ENCODE measurements around the gene SAA2. TPM values are rescaled to one million over a fixed set of nuclear protein-coding genes. Genes with fewer than 3 reads are reported as not detected.

SAA2 gene
- total and polyA plus RNA-seq, 2 experiments from 2014 or later = 27.4 to 111 TPM

- no peaks in the 10 kb centered on the region for H3K79me2 ChIP-seq
- no peak overlapping the region for H2AFZ ChIP-seq
- no peaks in the 10 kb centered on the region for H3K36me3 ChIP-seq (replicated peaks; ENCODE audit: insufficient read depth, low read depth)
- no peaks in the 10 kb centered on the region for H3K9me2 ChIP-seq (replicated peaks; ENCODE audit: insufficient read depth)
- H3K9me3 ChIP-seq (ENCODE audit: low read depth) = no peaks in the 10 kb centered on the region
- no peaks in the 10 kb centered on the region for H4K20me1 ChIP-seq (ENCODE audit: insufficient read depth, poor library complexity, severe bottlenecking)
- H3K4me1 ChIP-seq (ENCODE audit: insufficient read depth) = no peaks in the 10 kb centered on the region
- DNase-seq (ENCODE audit: low spot score) = no peak
- no peak for TF ChIP-seq EZH2 (IDR thresholded peaks at IDR 0.05; ENCODE audit: borderline replicate concordance)
- TF ChIP-seq EZH2phosphoT487 (IDR thresholded peaks at IDR 0.05; ENCODE audit: low read depth, severe bottlenecking, unreplicated experiment) = no peak
- TF ChIP-seq CTCF (IDR thresholded peaks at IDR 0.05; ENCODE audit: poor library complexity) = no peak
- 94% methylated on average over 14 of the region's 14 CpGs for WGBS (ENCODE audit: low lambda C conversion rate, missing lambda C conversion rate)
- no peak overlapping the region for H3K4me3 ChIP-seq
- no peak overlapping the region for H3K4me2 ChIP-seq
- H3K27ac ChIP-seq = peak overlapping the region; percentile 53
- no peaks in the 10 kb centered on the region for H3K27me3 ChIP-seq
These were observed 13.3 kb upstream of the SAA2 start for GRCh38 chr11:18261721-18262120.

- Histone ChIP-seq H2AFZ (no peak overlapping the region), H3K36me3 (replicated peaks; ENCODE audit: insufficient read depth, low read depth) (no peaks in the 10 kb centered on the region), H3K79me2 (no peaks in the 10 kb centered on the region), H3K4me1 (ENCODE audit: insufficient read depth) (no peaks in the 10 kb centered on the region), H3K9me3 (ENCODE audit: low read depth) (no peaks in the 10 kb centered on the region), H3K9me2 (replicated peaks; ENCODE audit: insufficient read depth) (no peaks in the 10 kb centered on the region), H4K20me1 (ENCODE audit: insufficient read depth, poor library complexity, severe bottlenecking) (no peaks in the 10 kb centered on the region), H3K4me3 (no peak overlapping the region), H3K4me2 (no peak overlapping the region), H3K27ac (no peak overlapping the region), H3K27me3 (no peaks in the 10 kb centered on the region)
- TF ChIP-seq CTCF (IDR thresholded peaks at IDR 0.05; ENCODE audit: poor library complexity) (no peak), EZH2phosphoT487 (IDR thresholded peaks at IDR 0.05; ENCODE audit: low read depth, severe bottlenecking, unreplicated experiment) (no peak), EZH2 (IDR thresholded peaks at IDR 0.05; ENCODE audit: borderline replicate concordance) (no peak)
- no peak for DNase-seq (ENCODE audit: low spot score)
These were observed 10.8 kb upstream of the SAA2 start for GRCh38 chr11:18259259-18259658.

GRCh38 chr11:18254781-18255361, 6.4 kb upstream of the SAA2 start:
- H3K79me2 ChIP-seq = no peaks in the 10 kb centered on the region

GRCh38 chr11:18253778-18254338, 5.4 kb upstream of the SAA2 start:
- Histone ChIP-seq H3K4me2 (no peak overlapping the region), H3K27ac (no peak overlapping the region), H3K4me3 (no peak overlapping the region), H4K20me1 (ENCODE audit: insufficient read depth, poor library complexity, severe bottlenecking) (no peaks in the 10 kb centered on the region), H3K79me2 (no peaks in the 10 kb centered on the region), H3K9me3 (ENCODE audit: low read depth) (no peaks in the 10 kb centered on the region), H2AFZ (no peak overlapping the region), H3K36me3 (replicated peaks; ENCODE audit: insufficient read depth, low read depth) (no peaks in the 10 kb centered on the region), H3K9me2 (replicated peaks; ENCODE audit: insufficient read depth) (no peaks in the 10 kb centered on the region), H3K4me1 (ENCODE audit: insufficient read depth) (no peaks in the 10 kb centered on the region), H3K27me3 (no peaks in the 10 kb centered on the region)
- TF ChIP-seq EZH2 (IDR thresholded peaks at IDR 0.05; ENCODE audit: borderline replicate concordance) = no peak
- TF ChIP-seq EZH2phosphoT487 (IDR thresholded peaks at IDR 0.05; ENCODE audit: low read depth, severe bottlenecking, unreplicated experiment) = no peak
- no peak for TF ChIP-seq CTCF (IDR thresholded peaks at IDR 0.05; ENCODE audit: poor library complexity)
- no peak for DNase-seq (ENCODE audit: low spot score)
- WGBS (ENCODE audit: low lambda C conversion rate, missing lambda C conversion rate) = 80% methylated on average over 11 of the region's 11 CpGs

More at GRCh38 chr11:18254781-18255361, 6.4 kb upstream of the SAA2 start:
- no peaks in the 10 kb centered on the region for H3K9me2 ChIP-seq (replicated peaks; ENCODE audit: insufficient read depth)
- H3K9me3 ChIP-seq (ENCODE audit: low read depth) = no peaks in the 10 kb centered on the region
- H3K4me1 ChIP-seq (ENCODE audit: insufficient read depth) = no peaks in the 10 kb centered on the region
- no peaks in the 10 kb centered on the region for H3K27me3 ChIP-seq
- H3K36me3 ChIP-seq (replicated peaks; ENCODE audit: insufficient read depth, low read depth) = no peaks in the 10 kb centered on the region
- 78% methylated on average over 2 of the region's 2 CpGs for WGBS (ENCODE audit: low lambda C conversion rate, missing lambda C conversion rate)
- no peak overlapping the region for H3K27ac ChIP-seq
- H3K4me3 ChIP-seq = no peak overlapping the region
- DNase-seq (ENCODE audit: low spot score) = no peak
- TF ChIP-seq EZH2phosphoT487 (IDR thresholded peaks at IDR 0.05; ENCODE audit: low read depth, severe bottlenecking, unreplicated experiment) = no peak
- no peak for TF ChIP-seq EZH2 (IDR thresholded peaks at IDR 0.05; ENCODE audit: borderline replicate concordance)
- H4K20me1 ChIP-seq (ENCODE audit: insufficient read depth, poor library complexity, severe bottlenecking) = no peaks in the 10 kb centered on the region
- no peak overlapping the region for H3K4me2 ChIP-seq
- no peak overlapping the region for H2AFZ ChIP-seq

Data from hepatocyte (in vitro differentiated cells).